Measurements from ENCODE around the gene DRG1.
"Not testable (repeated sequence)": the region's sequence is repeated elsewhere in the genome, so short reads cannot be mapped to it uniquely, and the experiment has no call there.

The DRG1 gene

DNA sequence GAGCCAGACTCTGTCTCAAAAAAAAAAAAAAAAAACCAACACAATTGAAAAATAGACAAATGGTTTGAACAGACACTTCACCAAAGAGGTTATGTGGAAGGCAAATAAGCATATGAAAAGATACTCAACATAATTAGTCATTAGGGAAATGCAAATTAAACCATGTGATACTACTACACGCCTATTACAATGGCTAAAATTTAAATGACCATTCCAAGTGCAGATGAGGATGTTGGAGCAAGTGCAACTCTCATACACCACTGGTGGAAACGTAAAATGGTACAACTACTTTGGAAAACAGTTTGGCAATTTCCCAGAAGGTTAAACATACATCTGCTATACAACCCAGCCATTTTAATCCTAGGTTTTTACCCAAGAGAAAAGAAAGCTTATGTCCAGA lies 65.9 kb downstream of the DRG1 start:
- H3K4me3 Mint-ChIP-seq, result no peak overlapping the region
- no peaks in the 10 kb centered on the region for H3K9me3 Mint-ChIP-seq
- peaks cover 12% of the 10 kb centered on the region for H3K36me3 Mint-ChIP-seq
- no peaks in the 10 kb centered on the region for H3K27me3 Mint-ChIP-seq
- H3K27ac Mint-ChIP-seq, result no peak overlapping the region
- H3K4me1 Mint-ChIP-seq, result no peaks in the 10 kb centered on the region

DNA sequence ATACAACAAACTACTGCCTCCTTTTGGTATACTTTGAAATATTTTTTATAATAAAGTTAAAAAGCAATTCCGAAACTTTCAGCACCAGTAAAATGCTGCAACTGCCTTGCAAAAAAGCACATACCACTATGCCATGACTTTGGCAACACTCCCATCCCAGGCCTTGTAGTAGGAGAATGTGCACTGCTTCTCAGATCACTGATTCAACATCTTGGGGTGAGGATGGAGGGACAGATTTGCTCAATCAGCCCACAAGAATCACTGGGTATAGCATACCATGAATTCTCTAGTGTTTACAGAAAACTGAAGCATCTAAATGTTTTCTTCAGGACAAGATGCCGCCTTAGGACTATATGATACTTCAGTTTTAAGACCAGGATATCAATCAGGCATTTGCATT lies 75.3 kb downstream of the DRG1 start:
- H3K27ac Mint-ChIP-seq, result no peak overlapping the region
- H3K9me3 Mint-ChIP-seq, result no peaks in the 10 kb centered on the region
- peaks cover 16% of the 10 kb centered on the region for H3K4me1 Mint-ChIP-seq
- H3K36me3 Mint-ChIP-seq, result peaks cover 10% of the 10 kb centered on the region
- no peaks in the 10 kb centered on the region for H3K27me3 Mint-ChIP-seq
- no peak overlapping the region for H3K4me3 Mint-ChIP-seq

DNA sequence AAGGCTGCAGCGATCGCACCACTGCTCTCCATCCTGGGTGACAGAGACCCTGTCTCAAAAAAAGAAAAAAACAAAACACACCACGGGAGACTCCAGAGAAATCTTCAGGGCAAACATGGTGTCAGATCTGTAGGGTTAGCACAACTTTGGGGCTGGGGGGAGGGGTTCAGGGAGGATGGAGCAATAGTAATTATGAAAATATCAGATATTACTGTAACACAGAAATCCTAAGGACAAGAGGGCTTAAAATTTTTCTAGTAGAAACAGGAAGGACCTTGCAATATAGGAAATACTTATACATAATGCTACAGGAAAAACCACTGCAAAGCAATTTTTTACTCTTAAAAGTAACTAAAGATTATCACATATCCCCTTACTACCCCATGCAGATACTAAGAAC lies 76.4 kb downstream of the DRG1 start:
- peaks cover 11% of the 10 kb centered on the region for H3K36me3 Mint-ChIP-seq
- no peaks in the 10 kb centered on the region for H3K27me3 Mint-ChIP-seq
- peaks cover 16% of the 10 kb centered on the region for H3K4me1 Mint-ChIP-seq
- no peaks in the 10 kb centered on the region for H3K9me3 Mint-ChIP-seq
- no peak overlapping the region for H3K4me3 Mint-ChIP-seq
- H3K27ac Mint-ChIP-seq, result no peak overlapping the region

DNA sequence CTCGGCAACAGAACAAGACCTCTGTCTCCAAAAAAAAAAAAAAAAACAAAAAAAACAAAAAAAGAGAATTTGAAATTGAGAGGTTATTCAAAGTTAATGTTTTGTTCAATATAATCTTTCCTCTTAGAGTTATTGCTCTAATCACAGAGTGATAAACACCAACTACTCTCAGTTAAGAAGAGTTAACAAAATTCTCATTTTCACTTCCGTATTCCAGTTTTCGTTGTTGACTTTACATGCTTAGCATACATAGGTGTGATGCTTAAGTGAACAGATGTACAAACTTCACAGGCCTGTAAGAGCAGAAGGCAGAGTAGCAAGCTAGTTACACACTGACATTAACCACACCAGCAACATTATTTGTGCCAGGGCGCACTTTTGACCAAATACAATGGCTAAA lies 77.9 kb downstream of the DRG1 start:
- Mint-ChIP-seq H3K4me3 (no peak overlapping the region), H3K9me3 (no peaks in the 10 kb centered on the region), H3K4me1 (peaks cover 16% of the 10 kb centered on the region), H3K27me3 (no peaks in the 10 kb centered on the region), H3K36me3 (peaks cover 11% of the 10 kb centered on the region), H3K27ac (no peak overlapping the region)

DNA sequence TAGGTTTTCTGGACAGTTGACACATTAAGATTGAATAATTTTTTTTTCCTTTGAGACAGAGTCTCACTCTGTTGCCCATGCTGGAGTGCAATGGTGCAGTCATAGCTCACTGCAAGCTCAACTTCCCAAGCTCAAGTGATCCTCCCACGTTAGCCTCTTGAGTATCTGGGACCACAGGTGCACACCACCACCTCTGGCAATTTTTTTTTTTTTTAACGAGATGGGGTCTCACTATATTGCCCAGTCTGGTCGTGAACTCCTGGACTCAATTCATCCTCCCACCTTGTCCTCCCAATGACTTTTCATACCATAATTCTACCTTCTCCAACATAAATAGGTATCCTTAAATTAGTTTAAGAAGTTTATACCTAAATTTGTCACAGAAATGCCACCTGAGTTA lies 81.7 kb downstream of the DRG1 start:
- no peak overlapping the region for H3K4me3 Mint-ChIP-seq
- peaks cover 32% of the 10 kb centered on the region for H3K4me1 Mint-ChIP-seq
- no peaks in the 10 kb centered on the region for H3K27me3 Mint-ChIP-seq
- no peak overlapping the region for H3K27ac Mint-ChIP-seq
- peaks cover 15% of the 10 kb centered on the region for H3K36me3 Mint-ChIP-seq
- H3K9me3 Mint-ChIP-seq, result no peaks in the 10 kb centered on the region

DNA sequence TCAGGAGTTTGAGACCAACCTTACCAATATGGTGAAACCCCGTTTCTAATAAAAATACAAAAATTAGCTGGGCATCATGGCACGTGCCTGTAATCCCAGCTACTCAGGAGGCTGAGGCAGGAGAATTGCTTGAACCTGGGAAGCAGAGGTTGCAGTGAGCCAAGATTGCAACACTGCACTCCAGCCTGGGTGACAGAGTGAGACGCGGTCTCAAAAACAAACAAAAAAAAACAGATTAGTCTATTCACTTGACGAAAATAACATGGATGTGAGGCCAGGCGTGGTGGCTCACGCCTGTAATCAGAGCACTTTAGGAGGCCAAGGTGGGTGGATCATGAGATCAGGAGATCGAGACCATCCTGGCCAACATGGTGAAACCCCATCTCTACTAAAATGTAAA lies 83.1 kb downstream of the DRG1 start:
- not testable (repeated sequence) for H3K9me3 Mint-ChIP-seq, H3K4me3 Mint-ChIP-seq, H3K27me3 Mint-ChIP-seq, H3K27ac Mint-ChIP-seq
- Mint-ChIP-seq H3K36me3 (peaks cover 16% of the 10 kb centered on the region), H3K4me1 (peaks cover 33% of the 10 kb centered on the region)

Data from activated naive CD4-positive, alpha-beta T cell treated with anti-CD3 and anti-CD28 coated beads, Interleukin-2, amount 50 U/mL, for 24 hours (primary cell).